BJ (cell line): ENCODE results near the gene PDCD11. TPM values are rescaled to one million over a fixed set of nuclear protein-coding genes. Genes with fewer than 3 reads are reported as not detected.

Experiments used
- CTCF ChIA-PET: fragments of 350-600 bp; formaldehyde crosslinking; extraction: SDS; loops from one replicate; lab custom pipeline; 2021; ENCODE audit warnings: antibody characterized with exemption, inconsistent platforms; lab: Yijun Ruan, JAX
- POLR2A ChIA-PET: fragments of 300-600 bp; sonication (Branson Sonifier 250); formaldehyde crosslinking; extraction: SDS; loops from one replicate; lab custom pipeline; 2021; ENCODE audit warnings: antibody characterized with exemption; lab: Charles Lee
- DNase-seq: peaks from one replicate; pipeline ENCODE4 v3.0.0-alpha.2; 2011; ENCODE audit warnings: low read depth
- H3K27me3 ChIP-seq: 2 replicates; pipeline ENCODE4 v1.6.0; 2011; ENCODE audit warnings: low read length; ENCODE audit not compliant: control insufficient read depth, insufficient read depth
- H3K36me3 ChIP-seq: 2 replicates; pipeline ENCODE4 v1.5.1; 2011; ENCODE audit warnings: low read length; ENCODE audit not compliant: control insufficient read depth, insufficient read depth
- H3K4me3 ChIP-seq: 2 replicates; pipeline ENCODE4 v1.5.1; 2011; ENCODE audit warnings: low read depth, mild to moderate bottlenecking, control low read depth, low read length
- polyA plus RNA-seq: library from polyadenylated mRNA; depleted of rRNA; stranded (reverse); fragments of >200 nt; gene quantifications from 2 replicates; pipeline ENCODE4 v1.2.3, GENCODE V29; 2011
- TF ChIP-seq, protein P1 (sequence below): IDR thresholded peaks from 2 replicates; pipeline ENCODE4 v1.5.1; 2011; ENCODE audit warnings: low read depth, mild to moderate bottlenecking, control low read depth, inconsistent platforms, low read length, moderate library complexity; ENCODE audit not compliant: insufficient read depth

The PDCD11 gene
- polyA plus RNA-seq, 1 experiment: 17.0 TPM

DNA sequence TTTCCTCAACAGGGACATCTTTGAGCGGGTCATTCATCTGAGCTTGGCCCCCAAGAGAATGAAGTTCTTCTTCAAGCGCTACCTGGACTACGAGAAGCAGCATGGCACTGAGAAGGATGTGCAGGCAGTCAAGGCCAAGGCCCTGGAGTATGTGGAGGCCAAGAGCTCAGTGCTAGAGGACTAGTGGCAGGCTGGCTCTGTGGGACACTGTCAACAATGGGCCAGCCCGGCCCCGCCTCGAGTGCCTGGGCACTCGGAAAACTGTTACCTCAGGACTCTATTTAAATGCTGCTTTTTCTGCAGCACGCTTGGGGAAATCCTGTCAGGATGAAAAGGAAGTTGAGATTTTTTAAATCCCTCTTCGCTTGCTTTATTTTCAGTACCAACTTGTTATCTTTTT lies 48.9 kb downstream of the PDCD11 start:
- ChIA-PET POLR2A (no interaction called here), CTCF (no interaction called here)
- Histone ChIP-seq H3K27me3 (no peaks in the 10 kb centered on the region), H3K36me3 (peaks cover 62% of the 10 kb centered on the region), H3K4me3 (no peak overlapping the region)
- DNase-seq: no peak
- TF ChIP-seq, protein P1, sequence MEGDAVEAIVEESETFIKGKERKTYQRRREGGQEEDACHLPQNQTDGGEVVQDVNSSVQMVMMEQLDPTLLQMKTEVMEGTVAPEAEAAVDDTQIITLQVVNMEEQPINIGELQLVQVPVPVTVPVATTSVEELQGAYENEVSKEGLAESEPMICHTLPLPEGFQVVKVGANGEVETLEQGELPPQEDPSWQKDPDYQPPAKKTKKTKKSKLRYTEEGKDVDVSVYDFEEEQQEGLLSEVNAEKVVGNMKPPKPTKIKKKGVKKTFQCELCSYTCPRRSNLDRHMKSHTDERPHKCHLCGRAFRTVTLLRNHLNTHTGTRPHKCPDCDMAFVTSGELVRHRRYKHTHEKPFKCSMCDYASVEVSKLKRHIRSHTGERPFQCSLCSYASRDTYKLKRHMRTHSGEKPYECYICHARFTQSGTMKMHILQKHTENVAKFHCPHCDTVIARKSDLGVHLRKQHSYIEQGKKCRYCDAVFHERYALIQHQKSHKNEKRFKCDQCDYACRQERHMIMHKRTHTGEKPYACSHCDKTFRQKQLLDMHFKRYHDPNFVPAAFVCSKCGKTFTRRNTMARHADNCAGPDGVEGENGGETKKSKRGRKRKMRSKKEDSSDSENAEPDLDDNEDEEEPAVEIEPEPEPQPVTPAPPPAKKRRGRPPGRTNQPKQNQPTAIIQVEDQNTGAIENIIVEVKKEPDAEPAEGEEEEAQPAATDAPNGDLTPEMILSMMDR: no peak

DNA sequence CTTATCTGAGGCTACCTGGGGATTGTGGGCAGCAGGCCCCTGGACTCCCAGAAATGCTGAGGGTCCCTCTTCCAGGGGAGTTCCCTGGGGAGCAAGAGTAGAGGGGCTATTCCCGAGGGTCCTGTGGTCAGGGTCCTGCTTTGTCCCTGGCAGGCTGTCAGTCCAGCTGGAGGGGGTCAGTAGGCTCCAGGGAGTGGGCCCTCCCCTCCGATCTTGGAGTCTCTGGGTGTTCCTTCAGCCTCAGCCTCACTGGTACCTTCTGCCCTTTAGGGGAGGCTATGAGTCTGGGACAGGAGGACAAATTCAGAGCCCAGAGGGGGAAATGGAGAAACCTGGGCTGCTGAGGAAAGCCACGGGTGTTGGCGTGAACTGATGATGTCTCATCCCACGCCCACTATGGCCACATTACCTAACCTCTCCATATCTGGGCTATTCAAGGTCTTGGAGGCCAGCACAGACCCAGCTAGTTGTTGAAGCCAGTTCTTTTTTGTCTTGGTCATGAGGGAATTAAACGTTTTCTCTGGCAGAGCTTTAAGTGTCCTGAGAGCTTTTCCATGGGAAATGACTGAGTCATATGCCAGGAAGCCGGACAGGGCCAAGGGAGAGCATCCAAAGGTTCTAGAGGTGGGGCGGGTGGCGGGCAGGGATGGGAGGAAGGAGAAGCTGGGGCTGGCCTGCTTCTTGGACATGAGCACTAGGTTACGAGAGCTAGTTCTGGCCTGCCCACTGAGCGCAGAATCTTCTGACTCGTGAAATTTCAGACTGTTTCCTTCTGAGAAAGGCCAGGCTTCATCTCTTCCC lies 49.5 kb downstream of the PDCD11 start:
- peaks cover 59% of the 10 kb centered on the region for H3K36me3 ChIP-seq
- H3K27me3 ChIP-seq: no peaks in the 10 kb centered on the region
- H3K4me3 ChIP-seq: no peak overlapping the region
- no peak for DNase-seq
- CTCF ChIA-PET: interaction anchor here (1.1 kb wide), 1 partner anchor 40 kb away, joined by 3 read pairs; no protein-coding TSS in a partner anchor
- TF ChIP-seq, protein P1: no peak
- POLR2A ChIA-PET: interaction anchor here (0.6 kb wide), 1 partner anchor 63 kb away, joined by 4 read pairs; no protein-coding TSS in a partner anchor

DNA sequence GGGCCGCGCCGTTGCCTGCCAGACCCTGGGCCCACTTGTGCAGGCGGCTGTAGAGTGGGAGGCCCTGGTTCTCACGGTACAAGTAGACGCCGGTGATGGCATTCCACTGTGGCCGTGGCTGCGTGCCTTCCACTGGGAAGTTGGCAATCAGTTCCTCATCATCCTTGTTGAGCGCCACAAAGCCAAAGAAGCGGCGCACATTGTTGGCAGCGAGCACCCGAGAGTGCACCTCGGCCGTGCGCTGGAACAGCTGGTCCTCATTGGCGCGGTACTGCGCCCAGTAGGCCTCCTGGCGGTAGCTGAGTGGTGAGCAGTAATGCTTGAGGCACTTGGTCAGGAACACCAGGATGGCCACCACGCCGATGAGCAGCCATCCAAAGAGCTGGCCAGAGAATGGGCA lies 50.8 kb downstream of the PDCD11 start:
- no peak overlapping the region for H3K4me3 ChIP-seq
- DNase-seq: no peak
- H3K36me3 ChIP-seq: peaks cover 52% of the 10 kb centered on the region
- ChIA-PET CTCF (interaction anchor here (0.7 kb wide), 1 partner anchor 33 kb away, joined by 3 read pairs; no protein-coding TSS in a partner anchor), POLR2A (no interaction called here)
- no peaks in the 10 kb centered on the region for H3K27me3 ChIP-seq
- TF ChIP-seq, protein P1: no peak

DNA sequence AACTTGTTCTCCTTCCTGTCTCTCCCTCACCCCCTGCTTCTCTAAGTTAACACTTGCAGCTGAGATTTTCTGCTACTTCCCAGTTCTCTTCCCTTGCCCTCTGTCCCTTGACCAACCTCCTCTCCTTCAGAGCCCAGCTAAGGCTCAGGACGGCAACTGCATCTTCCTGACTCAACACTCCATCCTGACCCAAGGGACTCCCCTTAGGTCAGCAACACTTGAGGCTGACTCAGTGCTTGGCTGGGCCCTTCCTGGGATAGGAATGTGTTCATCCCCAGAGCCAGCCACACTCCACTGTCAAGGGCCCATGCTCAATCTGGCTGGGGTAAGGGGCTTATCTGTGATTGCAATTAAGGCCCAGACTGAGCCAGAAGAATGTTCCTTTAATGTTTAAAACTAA lies 52.3 kb downstream of the PDCD11 start:
- DNase-seq: no peak
- CTCF ChIA-PET: interaction anchor here (1.1 kb wide), 1 partner anchor 32 kb away, joined by 3 read pairs; no protein-coding TSS in a partner anchor
- Histone ChIP-seq H3K4me3 (no peak overlapping the region), H3K36me3 (peaks cover 41% of the 10 kb centered on the region), H3K27me3 (no peaks in the 10 kb centered on the region)
- TF ChIP-seq, protein P1: no peak
- POLR2A ChIA-PET: interaction anchor here (0.7 kb wide), 1 partner anchor 101 kb away, joined by 9 read pairs; no protein-coding TSS in a partner anchor
